Breast epithelium (tissue), 3 donors: ENCODE data around the gene TTC4.

Experiments
- CTCF ChIP-seq, 3 donors: fragments of 450-650 bp; IDR thresholded peaks; one replicate each; pipeline ENCODE4 v1.5.1; 2016 to 2017; ENCODE audit warnings: antibody characterized with exemption in 3 of 3, mild to moderate bottlenecking in 3 of 3, moderate library complexity in 3 of 3
- POLR2A ChIP-seq: fragments of 450-650 bp; IDR thresholded peaks from one replicate; pipeline ENCODE4 v1.6.1; 2016; ENCODE audit warnings: antibody characterized with exemption, mild to moderate bottlenecking, moderate library complexity
- POLR2AphosphoS5 ChIP-seq, 3 donors: sonication (generic); formaldehyde crosslinking; IDR thresholded peaks; one replicate each; pipeline ENCODE4 v1.6.1; 2017; ENCODE audit warnings: antibody characterized with exemption in 3 of 3

DNA sequence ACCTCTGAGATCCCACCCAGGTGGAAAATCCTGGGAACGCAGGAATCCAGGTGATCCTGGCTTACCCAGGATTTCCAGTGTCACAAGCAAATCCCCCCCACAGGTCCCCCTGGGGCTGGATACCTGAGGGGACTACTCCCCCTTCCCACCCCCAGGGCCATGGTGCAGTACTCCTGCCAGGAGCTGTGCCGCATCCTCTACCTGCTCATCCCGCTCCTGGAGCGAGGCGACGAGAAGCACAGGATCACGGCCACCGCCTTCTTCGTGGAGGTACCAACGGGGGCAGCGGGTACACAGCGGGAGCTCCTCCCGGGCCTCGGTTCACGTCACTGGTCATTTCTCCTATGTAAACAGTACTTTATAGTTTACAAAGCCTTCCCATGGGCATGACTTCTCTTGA, 20.4 kb upstream of the TTC4 start:
- TF ChIP-seq CTCF (IDR thresholded peaks at IDR 0.05) = no peak
- no peak for TF ChIP-seq POLR2A
- no peak for TF ChIP-seq POLR2AphosphoS5 (IDR thresholded peaks at IDR 0.05)
